Osteoblast (primary cell): ENCODE data around the gene TIAL1. TPM values are rescaled to one million over a fixed set of nuclear protein-coding genes. Genes with fewer than 3 reads are reported as not detected.
A peak's percentile ranks its signal among the peaks of the same experiment; 100 is the strongest.

Experiments
- DNase-seq: peaks from one replicate; pipeline ENCODE4 v3.0.0; 2011; ENCODE audit warnings: low spot score, mixed read lengths; ENCODE audit not compliant: insufficient read length; ENCODE audit errors: missing footprints
- H2AFZ ChIP-seq: 2 replicates; pipeline ENCODE4 v1.6.0; 2011; ENCODE audit warnings: mild to moderate bottlenecking, low read length
- H3K27ac ChIP-seq: 2 replicates; pipeline ENCODE4 v1.5.1; 2011; ENCODE audit warnings: mild to moderate bottlenecking, low read depth, low read length, moderate library complexity
- H3K27me3 ChIP-seq: 2 replicates; pipeline ENCODE4 v1.6.0; 2012; ENCODE audit warnings: mild to moderate bottlenecking, control low read depth, inconsistent platforms, low read length, moderate library complexity; ENCODE audit not compliant: insufficient read depth
- H3K36me3 ChIP-seq: 2 replicates; pipeline ENCODE4 v1.5.1; 2011; ENCODE audit warnings: mild to moderate bottlenecking, low read length, control low read depth, moderate library complexity; ENCODE audit not compliant: insufficient read depth
- H3K4me1 ChIP-seq: 2 replicates; pipeline ENCODE4 v1.5.1; 2011; ENCODE audit warnings: mild to moderate bottlenecking, low read length, control low read depth, moderate library complexity; ENCODE audit not compliant: insufficient read depth
- H3K4me2 ChIP-seq: 2 replicates; pipeline ENCODE4 v1.6.0; 2011; ENCODE audit warnings: mild to moderate bottlenecking, low read length; ENCODE audit not compliant: insufficient read depth
- H3K4me3 ChIP-seq: fragments of 200-600 bp; sonication (generic); 3 replicates; pipeline ENCODE4 v1.5.1; 2012; ENCODE audit warnings: mild to moderate bottlenecking, low read length, inconsistent platforms; ENCODE audit not compliant: insufficient read depth
- H3K79me2 ChIP-seq: 2 replicates; pipeline ENCODE4 v1.6.0; 2012; ENCODE audit warnings: mild to moderate bottlenecking, low read length, control low read depth, inconsistent platforms; ENCODE audit not compliant: insufficient read depth
- H3K9me3 ChIP-seq: 2 replicates; pipeline ENCODE4 v1.5.1; 2011; ENCODE audit warnings: low read depth, low read length, control low read depth
- H4K20me1 ChIP-seq: 2 replicates; pipeline ENCODE4 v1.6.0; 2012; ENCODE audit warnings: mild to moderate bottlenecking, low read length, control low read depth; ENCODE audit not compliant: insufficient read depth
- total RNA-seq: library from RNA; depleted of rRNA; stranded (reverse); fragments of >200 nt; gene quantifications from 2 replicates; pipeline ENCODE4 v1.2.3, GENCODE V29; 2012
- TF ChIP-seq, protein P1 (sequence below): IDR thresholded peaks from 2 replicates; pipeline ENCODE4 v1.5.1; 2011; ENCODE audit warnings: mild to moderate bottlenecking, low read depth, low read length, moderate library complexity; ENCODE audit errors: extremely low read depth

TIAL1 gene
- total RNA-seq, 1 donor: 53.6 TPM

DNA sequence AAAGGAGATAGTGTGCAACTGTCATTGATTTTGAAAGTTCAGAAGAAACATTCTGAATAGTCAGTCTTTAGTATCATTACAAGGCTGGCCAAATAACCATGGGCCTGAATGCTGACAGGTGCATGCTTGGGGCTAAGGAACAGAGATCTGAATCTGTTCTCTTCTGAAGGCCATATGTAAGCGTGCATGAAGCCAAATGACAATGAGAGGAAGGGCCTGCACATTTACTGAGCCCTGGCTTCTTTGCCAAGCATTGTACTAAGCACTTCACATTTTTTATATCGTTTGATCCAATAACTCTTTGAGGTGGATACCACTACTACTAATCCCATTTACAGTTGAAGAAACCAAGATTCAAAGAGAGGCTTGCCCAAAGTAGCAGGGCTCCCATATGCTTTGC is 22.5 kb upstream of the TIAL1 start:
- Histone ChIP-seq H3K9me3 (no peaks in the 10 kb centered on the region), H3K36me3 (no peaks in the 10 kb centered on the region), H2AFZ (no peak overlapping the region), H3K4me1 (peaks cover 2% of the 10 kb centered on the region), H3K4me2 (no peak overlapping the region), H4K20me1 (no peaks in the 10 kb centered on the region), H3K27ac (no peak overlapping the region), H3K4me3 (no peak overlapping the region), H3K79me2 (no peaks in the 10 kb centered on the region), H3K27me3 (no peaks in the 10 kb centered on the region)
- TF ChIP-seq, protein P1, sequence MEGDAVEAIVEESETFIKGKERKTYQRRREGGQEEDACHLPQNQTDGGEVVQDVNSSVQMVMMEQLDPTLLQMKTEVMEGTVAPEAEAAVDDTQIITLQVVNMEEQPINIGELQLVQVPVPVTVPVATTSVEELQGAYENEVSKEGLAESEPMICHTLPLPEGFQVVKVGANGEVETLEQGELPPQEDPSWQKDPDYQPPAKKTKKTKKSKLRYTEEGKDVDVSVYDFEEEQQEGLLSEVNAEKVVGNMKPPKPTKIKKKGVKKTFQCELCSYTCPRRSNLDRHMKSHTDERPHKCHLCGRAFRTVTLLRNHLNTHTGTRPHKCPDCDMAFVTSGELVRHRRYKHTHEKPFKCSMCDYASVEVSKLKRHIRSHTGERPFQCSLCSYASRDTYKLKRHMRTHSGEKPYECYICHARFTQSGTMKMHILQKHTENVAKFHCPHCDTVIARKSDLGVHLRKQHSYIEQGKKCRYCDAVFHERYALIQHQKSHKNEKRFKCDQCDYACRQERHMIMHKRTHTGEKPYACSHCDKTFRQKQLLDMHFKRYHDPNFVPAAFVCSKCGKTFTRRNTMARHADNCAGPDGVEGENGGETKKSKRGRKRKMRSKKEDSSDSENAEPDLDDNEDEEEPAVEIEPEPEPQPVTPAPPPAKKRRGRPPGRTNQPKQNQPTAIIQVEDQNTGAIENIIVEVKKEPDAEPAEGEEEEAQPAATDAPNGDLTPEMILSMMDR: no peak
- DNase-seq: no peak

DNA sequence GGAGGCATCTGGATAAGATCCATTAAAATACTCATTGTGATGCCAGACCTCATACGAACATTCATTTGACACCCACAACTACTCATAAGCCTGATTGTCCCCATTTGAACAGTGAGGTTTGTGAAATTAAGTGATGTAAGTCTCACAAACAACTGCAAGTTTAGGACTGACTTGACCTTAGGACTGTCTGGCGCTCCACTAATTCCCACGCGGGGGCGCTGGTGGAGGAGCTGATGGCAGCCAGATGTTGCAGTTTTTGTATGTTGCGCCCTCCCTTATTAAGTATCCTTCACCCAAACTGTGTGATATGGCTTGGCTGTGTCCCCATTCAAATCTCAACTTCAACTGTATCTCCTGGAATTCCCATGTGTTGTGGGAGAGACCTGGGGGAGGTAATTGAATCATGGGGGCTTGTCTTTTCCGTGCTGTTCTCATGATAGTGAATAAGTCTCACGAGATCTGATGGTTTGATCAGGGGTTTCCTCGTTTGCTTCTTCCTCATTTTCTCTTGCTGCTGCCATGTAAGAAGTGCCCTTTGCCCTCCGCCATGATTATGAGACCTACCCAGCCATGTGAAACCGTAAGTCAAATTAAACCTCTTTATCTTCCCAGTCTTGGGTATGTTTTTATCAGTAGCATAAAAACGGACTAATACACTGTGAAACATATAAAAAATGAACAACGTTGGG is 20.3 kb upstream of the TIAL1 start:
- H3K27ac ChIP-seq: no peak overlapping the region
- no peak overlapping the region for H2AFZ ChIP-seq
- H3K9me3 ChIP-seq: no peaks in the 10 kb centered on the region
- DNase-seq: no peak
- TF ChIP-seq, protein P1: peak; percentile 50
- no peaks in the 10 kb centered on the region for H4K20me1 ChIP-seq
- H3K4me2 ChIP-seq: no peak overlapping the region
- no peak overlapping the region for H3K4me3 ChIP-seq
- H3K4me1 ChIP-seq: peaks cover 2% of the 10 kb centered on the region
- H3K36me3 ChIP-seq: no peaks in the 10 kb centered on the region
- no peaks in the 10 kb centered on the region for H3K79me2 ChIP-seq
- H3K27me3 ChIP-seq: no peaks in the 10 kb centered on the region

DNA sequence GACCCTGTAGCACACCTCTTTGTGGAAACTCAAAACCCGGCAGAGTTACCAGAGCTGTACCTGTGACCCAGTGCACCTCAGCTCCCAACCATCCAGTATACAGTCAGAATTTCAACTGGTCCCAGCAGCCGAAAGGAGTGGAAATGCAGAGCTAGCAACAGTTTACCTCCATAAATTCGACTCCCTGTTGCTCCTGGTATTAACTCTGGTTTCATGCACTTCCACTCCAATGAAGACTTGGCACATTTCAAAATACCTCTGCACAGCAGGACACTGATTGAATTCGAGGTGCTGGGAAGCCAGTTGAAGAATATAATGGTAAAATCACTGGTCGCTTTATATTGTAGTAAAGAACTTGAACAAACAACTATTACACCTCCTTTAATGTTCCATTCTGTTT is 17.9 kb upstream of the TIAL1 start:
- H3K4me1 ChIP-seq: no peaks in the 10 kb centered on the region
- no peak overlapping the region for H3K4me3 ChIP-seq
- DNase-seq: no peak
- H2AFZ ChIP-seq: no peak overlapping the region
- no peaks in the 10 kb centered on the region for H3K9me3 ChIP-seq
- no peaks in the 10 kb centered on the region for H3K27me3 ChIP-seq
- H4K20me1 ChIP-seq: no peaks in the 10 kb centered on the region
- no peak overlapping the region for H3K4me2 ChIP-seq
- no peak overlapping the region for H3K27ac ChIP-seq
- H3K36me3 ChIP-seq: no peaks in the 10 kb centered on the region
- TF ChIP-seq, protein P1: no peak
- H3K79me2 ChIP-seq: no peaks in the 10 kb centered on the region

- Histone ChIP-seq H3K27ac (no peak overlapping the region), H3K4me2 (no peak overlapping the region), H3K36me3 (no peaks in the 10 kb centered on the region), H3K79me2 (no peaks in the 10 kb centered on the region), H3K27me3 (no peaks in the 10 kb centered on the region), H4K20me1 (no peaks in the 10 kb centered on the region), H3K4me1 (no peaks in the 10 kb centered on the region), H3K9me3 (no peaks in the 10 kb centered on the region), H3K4me3 (no peak overlapping the region), H2AFZ (no peak overlapping the region)
- TF ChIP-seq, protein P1: no peak
- DNase-seq: no peak
These were observed 17.0 kb upstream of the TIAL1 start for GRCh38 chr10:119613741-119614140.
